Myocyte (in vitro differentiated cells): Measurements from ENCODE around the gene NOG. TPM values are rescaled to one million over a fixed set of nuclear protein-coding genes. Genes with fewer than 3 reads are reported as not detected.
A peak's percentile ranks its signal among the peaks of the same experiment; 100 is the strongest.

Source experiments
- DNase-seq: peaks from one replicate; pipeline ENCODE4 v3.0.0-alpha.2; 2012; ENCODE audit warnings: low read depth
- polyA plus RNA-seq: library from polyadenylated mRNA; unstranded; fragments of >200 nt; gene quantifications from one replicate; pipeline ENCODE4 v1.2.1, GENCODE V29; 2012; ENCODE audit warnings: missing spikeins
- total RNA-seq: library from RNA; depleted of rRNA; stranded (reverse); fragments of >200 nt; gene quantifications from 2 replicates; pipeline ENCODE4 v1.2.3, GENCODE V29; 2014

NOG gene
- total RNA-seq = 62.4 and 63.9 TPM in 2 replicates
- polyA plus RNA-seq = 4.9 TPM

- DNase-seq = peak; percentile 80
These were observed at the start of gene NOG for GRCh38 chr17:56593646-56594319. TSS of gene NOG (plus strand) at chr17:56593699. CDS start at chr17:56594224, 525 bp downstream.

- peak; percentile 66 for DNase-seq
These were observed 48.4 kb upstream of the NOG start for GRCh38 chr17:56545106-56545505.

- DNase-seq = no peak
These were observed 47.6 kb upstream of the NOG start for GRCh38 chr17:56545930-56546329.

GRCh38 chr17:56548661-56549060, 44.8 kb upstream of the NOG start:
- DNase-seq = peak; percentile 26

GRCh38 chr17:56549501-56549900, 44.0 kb upstream of the NOG start:
- DNase-seq = peak; percentile 92

GRCh38 chr17:56557682-56558081, 35.8 kb upstream of the NOG start:
- DNase-seq = no peak

- DNase-seq = no peak
These were observed 35.4 kb upstream of the NOG start for GRCh38 chr17:56558088-56558487.

- DNase-seq = no peak
These were observed 23.3 kb upstream of the NOG start for GRCh38 chr17:56570199-56570598.

- no peak for DNase-seq
These were observed 22.0 kb upstream of the NOG start for GRCh38 chr17:56571456-56571855.

GRCh38 chr17:56577190-56577842, 16.2 kb upstream of the NOG start:
- no peak for DNase-seq

GRCh38 chr17:56577843-56578204, 15.7 kb upstream of the NOG start:
- DNase-seq = peak; percentile 79

GRCh38 chr17:56581635-56582627, 11.6 kb upstream of the NOG start:
- peak; percentile 73 for DNase-seq

- no peak for DNase-seq
These were observed 9.7 kb upstream of the NOG start for GRCh38 chr17:56583772-56584171.

- DNase-seq = no peak
These were observed 6.2 kb upstream of the NOG start for GRCh38 chr17:56587298-56587697.

GRCh38 chr17:56592487-56593085, 913 bp upstream of the NOG start:
- peak; percentile 78 for DNase-seq

GRCh38 chr17:56593086-56593645, 333 bp upstream of the NOG start:
- DNase-seq = peak; percentile 89

GRCh38 chr17:56594320-56595107, 1.0 kb downstream of the NOG start:
- DNase-seq = peak; percentile 66

GRCh38 chr17:56595108-56595418, 1.6 kb downstream of the NOG start:
- DNase-seq = no peak

- peak; percentile 82 for DNase-seq
These were observed 2.6 kb downstream of the NOG start for GRCh38 chr17:56595831-56596690.
